Head of caudate nucleus (tissue), 42 donors: ENCODE results near the gene BICD2.

Experiments used
- DNase-seq, 42 donors: peaks; one replicate each; pipeline versions ENCODE4 v3.0.0 to v3.0.0-alpha.2; 2020 to 2021; ENCODE audit warnings: mixed read lengths in 7 of 42
- intact Hi-C: fragments of 100-400 bp; cut with DNase I; formaldehyde crosslinking; loops from one replicate; pipeline ENCODE4 v1.15.0; 2022

BICD2 gene

GRCh38 chr9:92720807-92721535 lies 43.7 kb downstream of the BICD2 start:
- intact Hi-C loops = no loop called here
- DNase-seq = peak in 4 of 42 donors; percentile 0 to 37 (median 16)

GRCh38 chr9:92720209-92720765 lies 44.3 kb downstream of the BICD2 start:
- intact Hi-C loops = no loop called here
- peak in 2 of 42 donors; percentile 6 to 26 for DNase-seq

GRCh38 chr9:92719028-92719647 lies 45.5 kb downstream of the BICD2 start:
- DNase-seq = peak in 3 of 42 donors; percentile 5 to 26 (median 22)
- intact Hi-C loops = loop anchor here (5.0 kb wide), 1 partner anchor 73 kb away; no protein-coding TSS in a partner anchor

GRCh38 chr9:92718086-92719001 lies 46.3 kb downstream of the BICD2 start:
- peak in 3 of 42 donors; percentile 4 to 13 (median 13) for DNase-seq
- intact Hi-C loops = loop anchor here (5.0 kb wide), 1 partner anchor 74 kb away; no protein-coding TSS in a partner anchor

GRCh38 chr9:92717201-92718085 lies 47.2 kb downstream of the BICD2 start:
- peak in 3 of 42 donors; percentile 4 to 14 (median 8) for DNase-seq
- intact Hi-C loops = loop anchor here (5.0 kb wide), 1 partner anchor 75 kb away; no protein-coding TSS in a partner anchor

- DNase-seq = peak in 41 of 42 donors; percentile 49 to 90 (median 73)
- intact Hi-C loops = loop anchor here (5.0 kb wide), 1 partner anchor 76 kb away; no protein-coding TSS in a partner anchor
These were observed 48.1 kb downstream of the BICD2 start for GRCh38 chr9:92716557-92716956.

- intact Hi-C loops = loop anchor here (5.0 kb wide), 1 partner anchor 77 kb away; no protein-coding TSS in a partner anchor
- peak in 2 of 42 donors; percentile 7 to 20 for DNase-seq
These were observed 49.0 kb downstream of the BICD2 start for GRCh38 chr9:92715488-92716231.

- intact Hi-C loops = loop anchor here (5.0 kb wide), 1 partner anchor 77 kb away; no protein-coding TSS in a partner anchor
- DNase-seq = peak in 3 of 42 donors; percentile 15 to 30 (median 29)
These were observed 49.7 kb downstream of the BICD2 start for GRCh38 chr9:92714787-92715487.

- DNase-seq = peak in 2 of 42 donors; percentile 2
- intact Hi-C loops = no loop called here
These were observed 50.6 kb downstream of the BICD2 start for GRCh38 chr9:92714016-92714415.

- intact Hi-C loops = no loop called here
These were observed 51.1 kb downstream of the BICD2 start for GRCh38 chr9:92713528-92713927.

GRCh38 chr9:92712767-92713166 lies 51.9 kb downstream of the BICD2 start:
- intact Hi-C loops = no loop called here
- peak in 1 of 42 donors; percentile 25 for DNase-seq

More at GRCh38 chr9:92713528-92713927, 51.1 kb downstream of the BICD2 start:
- peak in 1 of 42 donors; percentile 18 for DNase-seq

- intact Hi-C loops = no loop called here
These were observed 52.8 kb downstream of the BICD2 start for GRCh38 chr9:92711844-92712243.

GRCh38 chr9:92711146-92711545 lies 53.5 kb downstream of the BICD2 start:
- intact Hi-C loops = no loop called here
- DNase-seq = no peak

More at GRCh38 chr9:92711844-92712243, 52.8 kb downstream of the BICD2 start:
- DNase-seq = no peak

- DNase-seq = no peak
- intact Hi-C loops = no loop called here
These were observed 54.3 kb downstream of the BICD2 start for GRCh38 chr9:92710368-92710767.

GRCh38 chr9:92709954-92710353 lies 54.7 kb downstream of the BICD2 start:
- peak in 1 of 42 donors; percentile 21 for DNase-seq
- intact Hi-C loops = no loop called here

GRCh38 chr9:92709240-92709639 lies 55.4 kb downstream of the BICD2 start:
- DNase-seq = no peak
- intact Hi-C loops = no loop called here
